Suprapubic skin (tissue), 4 donors: ENCODE results near the gene TRPV6. TPM values are rescaled to one million over a fixed set of nuclear protein-coding genes. Genes with fewer than 3 reads are reported as not detected.
A peak's percentile ranks its signal among the peaks of the same experiment; 100 is the strongest.

Source experiments
- DNase-seq, 2 donors: peaks; one replicate each; pipeline ENCODE4 v3.0.0-alpha.2; 2019; ENCODE audit warnings: low spot score in 2 of 2
- H3K27ac ChIP-seq: fragments of 200-600 bp; sonication (generic); one replicate; pipeline ENCODE4 v1.5.1; 2019
- H3K27me3 ChIP-seq: fragments of 200-600 bp; sonication (generic); one replicate; pipeline ENCODE4 v1.5.1; 2019
- H3K36me3 ChIP-seq: fragments of 200-600 bp; sonication (generic); one replicate; pipeline ENCODE4 v1.5.1; 2019
- H3K4me1 ChIP-seq: fragments of 200-600 bp; sonication (generic); one replicate; pipeline ENCODE4 v1.5.1; 2019
- H3K4me3 ChIP-seq: fragments of 200-600 bp; sonication (generic); one replicate; pipeline ENCODE4 v1.5.1; 2019; ENCODE audit warnings: mild to moderate bottlenecking
- H3K9me3 ChIP-seq: fragments of 200-600 bp; sonication (generic); one replicate; pipeline ENCODE4 v1.5.1; 2019
- CTCF ChIP-seq, 2 donors: fragments of 200-600 bp in 1 of 2; fragments of 450-650 bp in 1 of 2; sonication (generic) in 1 of 2; IDR thresholded peaks; one replicate each; pipeline ENCODE4 v1.5.1; 2016 to 2019; ENCODE audit warnings: antibody characterized with exemption in 2 of 2, mild to moderate bottlenecking in 1 of 2, moderate library complexity in 1 of 2
- EP300 ChIP-seq: sonication (generic); formaldehyde crosslinking; IDR thresholded peaks from one replicate; pipeline ENCODE4 v1.6.1; 2017; ENCODE audit warnings: antibody characterized with exemption
- POLR2A ChIP-seq, 2 donors: fragments of 450-650 bp; IDR thresholded peaks; one replicate each; pipeline ENCODE4 v1.6.1; 2017; ENCODE audit warnings: antibody characterized with exemption in 2 of 2, mild to moderate bottlenecking in 2 of 2, moderate library complexity in 2 of 2
- POLR2AphosphoS5 ChIP-seq, 3 donors: sonication (generic); formaldehyde crosslinking; IDR thresholded peaks; one replicate each; pipeline ENCODE4 v1.6.1; 2017; ENCODE audit warnings: antibody characterized with exemption in 3 of 3
- WGBS: methylation state at CpG from one replicate; pipeline ENCODE4 v1.1.5; 2018; 5-methylcytosine and 5-hydroxymethylcytosine counted together
- total RNA-seq, 4 donors: library from RNA; depleted of rRNA; stranded (reverse); fragments of >200 nt; gene quantifications; one replicate each; pipeline ENCODE4 v1.1.0, GENCODE V29; 2016

The TRPV6 gene
- total RNA-seq, 4 donors from 2014 or later = 7.5 to 34.8 (median 15.0) TPM

- Histone ChIP-seq H3K9me3 (no peaks in the 10 kb centered on the region), H3K27ac (no peak overlapping the region), H3K4me1 (peaks cover 46% of the 10 kb centered on the region), H3K4me3 (peak overlapping the region; percentile 78), H3K27me3 (no peaks in the 10 kb centered on the region), H3K36me3 (peaks cover 8% of the 10 kb centered on the region)
- TF ChIP-seq CTCF (IDR thresholded peaks at IDR 0.05) = no peak
- 59% methylated on average over 5 of the region's 5 CpGs for WGBS
- DNase-seq = no peak
Observed at GRCh38 chr7:142857625-142858024, 27.9 kb downstream of the TRPV6 start.

DNA sequence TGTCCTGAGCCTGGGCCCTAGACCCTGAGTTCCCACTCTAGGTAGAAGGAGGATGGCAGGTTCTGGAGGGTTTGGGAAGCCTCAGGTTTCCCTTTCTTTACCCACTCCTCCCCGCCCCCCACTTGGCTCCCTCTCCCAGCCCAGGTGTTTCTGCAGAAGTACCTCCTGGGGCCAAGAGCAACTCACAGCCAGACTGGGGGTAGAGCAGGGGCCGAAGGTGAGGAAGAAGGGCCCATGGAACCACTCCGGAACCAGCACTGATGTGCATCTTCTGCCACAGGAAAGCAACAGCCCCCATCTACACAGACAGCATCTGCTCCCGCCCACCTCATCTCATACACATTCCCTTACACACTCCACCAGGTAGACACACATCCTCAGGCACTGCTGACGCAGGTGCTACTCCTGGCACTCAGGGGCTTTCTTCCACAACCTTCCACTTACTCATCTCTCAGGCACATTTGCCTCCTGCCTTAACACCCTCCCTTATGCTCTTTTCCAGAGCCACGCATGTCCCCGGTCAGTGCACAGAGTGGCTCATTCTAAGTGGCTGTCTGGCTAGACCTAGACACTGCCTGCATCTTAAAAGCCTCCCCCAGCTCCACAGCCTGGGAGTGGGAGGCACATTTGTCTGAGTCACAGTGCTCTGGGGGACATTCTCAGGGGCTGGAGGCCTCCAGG lies 28.8 kb downstream of the TRPV6 start:
- TF ChIP-seq POLR2AphosphoS5 (IDR thresholded peaks at IDR 0.05) (no peak), POLR2A (IDR thresholded peaks at IDR 0.05) (no peak), EP300 (no peak), CTCF (IDR thresholded peaks at IDR 0.05) (no peak)
- peak overlapping the region; percentile 78 for H3K4me3 ChIP-seq
- DNase-seq = no peak
- WGBS = 69% methylated on average over 5 of the region's 7 CpGs
- no peaks in the 10 kb centered on the region for H3K36me3 ChIP-seq
- H3K27ac ChIP-seq = peak overlapping the region; percentile 19
- H3K4me1 ChIP-seq = peaks cover 46% of the 10 kb centered on the region
- no peaks in the 10 kb centered on the region for H3K27me3 ChIP-seq
- no peaks in the 10 kb centered on the region for H3K9me3 ChIP-seq

DNA sequence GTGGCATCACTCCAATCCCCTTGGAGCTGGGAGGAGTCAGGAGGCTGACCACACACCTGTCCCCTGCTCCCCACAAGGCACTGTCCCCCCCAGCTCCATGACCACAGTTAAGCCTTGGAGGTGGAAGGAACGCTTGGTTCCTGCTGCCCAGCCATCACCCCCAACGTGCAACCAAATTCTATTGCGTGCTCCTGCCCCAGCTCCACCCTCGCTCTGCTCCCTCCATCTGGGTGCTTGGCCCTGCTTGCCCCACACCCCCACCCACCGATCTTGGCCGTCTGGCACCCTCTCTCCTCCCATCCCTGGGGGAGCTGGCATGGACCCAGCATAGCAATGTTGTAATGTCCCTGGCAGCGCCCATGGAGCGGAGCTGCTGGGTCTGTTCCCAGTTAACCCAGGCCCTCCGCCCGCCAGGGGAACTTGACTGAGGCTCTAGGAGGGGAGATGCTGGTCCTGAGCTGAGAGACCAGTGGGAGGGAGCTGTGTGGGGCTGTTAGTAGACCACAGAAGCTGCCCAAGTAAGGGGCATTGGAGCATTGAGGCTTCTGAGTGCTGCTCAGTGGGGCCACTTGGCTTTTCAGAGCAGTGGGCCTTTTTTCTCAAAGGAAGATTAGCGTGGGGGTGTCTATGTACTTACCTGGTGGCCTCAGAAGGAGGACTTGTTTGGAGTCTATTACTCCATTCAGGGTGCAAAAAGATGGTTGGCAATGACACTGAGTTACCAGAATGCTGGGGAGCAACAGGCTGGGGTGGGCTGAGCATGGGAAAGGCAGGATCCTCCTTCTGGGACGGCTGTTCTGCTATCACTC lies 29.6 kb downstream of the TRPV6 start:
- Histone ChIP-seq H3K27me3 (no peaks in the 10 kb centered on the region), H3K36me3 (no peaks in the 10 kb centered on the region), H3K27ac (peak overlapping the region; percentile 92), H3K4me3 (peak overlapping the region; percentile 78), H3K4me1 (peaks cover 46% of the 10 kb centered on the region), H3K9me3 (no peaks in the 10 kb centered on the region)
- 22% methylated on average over 11 of the region's 12 CpGs for WGBS
- peak; percentile 88 to 89 for DNase-seq
- TF ChIP-seq EP300 (no peak), POLR2AphosphoS5 (IDR thresholded peaks at IDR 0.05) (peak in 1 of 3 donors; percentile 77)

DNA sequence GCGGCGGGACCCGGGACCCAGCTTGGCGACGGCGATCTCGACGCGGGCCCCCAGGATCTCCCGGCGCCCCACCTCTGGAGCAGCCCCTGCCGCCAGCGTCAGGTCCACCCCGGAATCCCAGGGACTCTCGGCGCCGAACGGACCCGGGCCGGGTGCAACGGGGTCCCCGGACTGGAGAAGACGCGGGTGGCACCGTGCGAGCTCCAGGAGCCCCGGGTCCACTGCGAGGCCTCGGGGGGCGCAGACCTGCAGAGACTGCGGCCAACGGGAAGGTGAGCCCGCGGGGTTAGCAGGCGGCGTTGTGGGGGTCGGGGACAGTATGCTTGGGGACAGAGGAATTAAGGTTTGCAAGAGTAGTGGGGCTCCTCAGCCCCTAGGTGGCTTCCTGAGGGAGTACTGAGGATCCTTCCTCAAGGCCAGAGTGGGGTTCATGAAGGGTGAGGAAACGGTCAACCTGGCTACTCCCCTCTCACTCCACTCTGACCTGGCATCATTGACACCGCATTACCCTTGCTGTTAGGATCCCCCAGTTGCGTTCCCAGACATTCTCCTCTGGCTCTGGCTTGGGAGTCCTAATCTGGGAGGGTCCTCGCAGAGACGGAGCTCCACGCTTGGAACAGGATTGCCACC lies 30.3 kb downstream of the TRPV6 start:
- Histone ChIP-seq H3K4me1 (peaks cover 45% of the 10 kb centered on the region), H3K36me3 (no peaks in the 10 kb centered on the region), H3K9me3 (no peaks in the 10 kb centered on the region), H3K4me3 (peak overlapping the region; percentile 78), H3K27ac (peak overlapping the region; percentile 92), H3K27me3 (no peaks in the 10 kb centered on the region)
- DNase-seq = peak; percentile 70 to 80
- 18% methylated on average over 4 of the region's 43 CpGs for WGBS
- TF ChIP-seq POLR2AphosphoS5 (IDR thresholded peaks at IDR 0.05) (no peak), POLR2A (IDR thresholded peaks at IDR 0.05) (no peak), EP300 (no peak), CTCF (IDR thresholded peaks at IDR 0.05) (no peak)

GRCh38 chr7:142854372-142855113 lies 31.0 kb downstream of the TRPV6 start, which contains the start of gene EPHB6:
EPHB6 (plus strand) TSS chr7:142855076; CDS start chr7:142863228, 8,152 bp downstream.
- DNase-seq = peak; percentile 89
- Histone ChIP-seq H3K27me3 (no peaks in the 10 kb centered on the region), H3K27ac (peak within 1 kb of the TSS; percentile 92), H3K4me1 (peaks cover 38% of the 10 kb centered on the region), H3K36me3 (no peaks in the 10 kb centered on the region), H3K9me3 (no peaks in the 10 kb centered on the region), H3K4me3 (peak within 1 kb of the TSS; percentile 78)
- TF ChIP-seq CTCF (IDR thresholded peaks at IDR 0.05) (no peak), POLR2A (IDR thresholded peaks at IDR 0.05) (no peak), POLR2AphosphoS5 (IDR thresholded peaks at IDR 0.05) (no peak), EP300 (no peak)
- 2% methylated on average over 17 of the region's 70 CpGs for WGBS
